ENCODE measurements around the gene TMEM127.

DNA sequence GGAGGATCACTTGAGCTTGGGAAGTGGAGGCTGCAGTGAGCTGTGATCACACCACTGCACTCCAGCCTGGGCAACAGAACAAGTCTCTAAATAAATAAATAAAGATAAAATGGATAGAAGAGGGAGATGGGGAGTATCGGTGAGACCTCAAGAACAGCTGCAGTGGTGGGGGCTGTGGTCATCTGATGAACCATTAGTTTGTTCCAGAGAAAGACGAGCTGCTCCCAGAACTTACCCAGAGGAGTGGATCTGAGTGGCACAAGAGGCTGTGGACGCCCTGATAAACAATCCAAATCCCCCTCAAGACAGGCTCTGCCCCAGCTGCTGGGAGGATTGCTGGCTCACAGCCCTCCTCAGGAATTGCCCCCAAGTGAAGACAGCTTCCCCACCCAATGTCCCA is 26.7 kb downstream of the TMEM127 start:
- TF ChIP-seq EZH2 (IDR thresholded peaks at IDR 0.05; ENCODE audit: insufficient read depth, poor library complexity, severe bottlenecking) (no peak), EZH2phosphoT487 (IDR thresholded peaks at IDR 0.05; ENCODE audit: insufficient read depth, low read depth) (no peak)
